HCT116 (cell line): ENCODE results near the gene PIEZO2.

Experiments
- EGR1 ChIP-seq: IDR thresholded peaks from 2 replicates; pipeline ENCODE4 v1.6.1; 2012; ENCODE audit warnings: low read depth
- TF ChIP-seq, protein P1 (sequence below), 3 experiments: fragments of 200-600 bp in 1 of 3; sonication (generic) in 1 of 3; IDR thresholded peaks in 2 of 3; conservative IDR thresholded peaks in 1 of 3; 2 replicates each; pipeline ENCODE4 v1.5.1; 2012 to 2017; ENCODE audit warnings: low read depth in 2 of 3, low read length in 2 of 3, antibody characterized with exemption in 1 of 3, borderline replicate concordance in 1 of 3, control low read depth in 1 of 3, mild to moderate bottlenecking in 1 of 3, mixed read lengths in 1 of 3, mixed run types in 1 of 3, moderate library complexity in 1 of 3; ENCODE audit not compliant: insufficient read depth in 1 of 3

DNA sequence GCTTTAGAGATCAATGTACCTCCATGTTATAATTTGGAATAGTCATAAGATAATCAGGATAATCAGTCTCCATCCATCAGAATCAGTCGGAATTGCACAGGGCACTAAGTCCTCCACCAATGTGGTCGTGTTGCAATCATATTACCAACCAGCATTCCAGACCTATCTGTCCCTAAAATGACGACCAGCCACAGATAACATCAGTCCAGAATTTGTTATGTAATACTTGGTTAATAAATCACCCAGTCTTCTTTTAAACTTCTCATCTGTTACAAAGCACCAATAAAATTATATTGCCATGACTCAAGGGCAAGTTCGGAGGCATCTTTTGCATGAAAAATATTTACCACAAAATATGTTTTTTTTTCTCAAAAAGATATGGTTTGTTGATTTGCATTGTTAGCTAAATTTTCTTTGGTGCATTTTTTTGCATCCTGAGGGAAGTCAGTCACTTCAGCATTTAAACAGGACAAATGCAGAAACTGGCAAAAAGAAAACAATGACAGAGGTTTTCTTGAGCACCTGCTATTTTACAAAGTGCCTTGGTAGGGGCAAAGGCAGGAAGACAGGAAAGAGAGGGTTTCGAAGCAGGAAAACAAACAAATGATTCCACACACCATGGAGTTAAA lies 29.3 kb downstream of the PIEZO2 start:
- TF ChIP-seq EGR1: no peak
- TF ChIP-seq, protein P1, sequence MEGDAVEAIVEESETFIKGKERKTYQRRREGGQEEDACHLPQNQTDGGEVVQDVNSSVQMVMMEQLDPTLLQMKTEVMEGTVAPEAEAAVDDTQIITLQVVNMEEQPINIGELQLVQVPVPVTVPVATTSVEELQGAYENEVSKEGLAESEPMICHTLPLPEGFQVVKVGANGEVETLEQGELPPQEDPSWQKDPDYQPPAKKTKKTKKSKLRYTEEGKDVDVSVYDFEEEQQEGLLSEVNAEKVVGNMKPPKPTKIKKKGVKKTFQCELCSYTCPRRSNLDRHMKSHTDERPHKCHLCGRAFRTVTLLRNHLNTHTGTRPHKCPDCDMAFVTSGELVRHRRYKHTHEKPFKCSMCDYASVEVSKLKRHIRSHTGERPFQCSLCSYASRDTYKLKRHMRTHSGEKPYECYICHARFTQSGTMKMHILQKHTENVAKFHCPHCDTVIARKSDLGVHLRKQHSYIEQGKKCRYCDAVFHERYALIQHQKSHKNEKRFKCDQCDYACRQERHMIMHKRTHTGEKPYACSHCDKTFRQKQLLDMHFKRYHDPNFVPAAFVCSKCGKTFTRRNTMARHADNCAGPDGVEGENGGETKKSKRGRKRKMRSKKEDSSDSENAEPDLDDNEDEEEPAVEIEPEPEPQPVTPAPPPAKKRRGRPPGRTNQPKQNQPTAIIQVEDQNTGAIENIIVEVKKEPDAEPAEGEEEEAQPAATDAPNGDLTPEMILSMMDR (IDR thresholded peaks at IDR 0.05 in 2 of 3, conservative IDR thresholded peaks at IDR 0.05 in 1 of 3; ENCODE audit: borderline replicate concordance in 1 of 3, insufficient read depth in 1 of 3, low read depth in 2 of 3, low read length in 2 of 3): no peak
